GM18508 (cell line): ENCODE results near the gene CRKL.
"Not testable (repeated sequence)": the region's sequence is repeated elsewhere in the genome, so short reads cannot be mapped to it uniquely, and the experiment has no call there.

Experiments used
- ATAC-seq: cut with Tn5 transposase; IDR thresholded peaks from one replicate; pipeline ENCODE4 v1.9.1; 2021; ENCODE audit warnings: moderate number of reproducible peaks; ENCODE audit not compliant: insufficient read depth, unreplicated experiment

CRKL gene

DNA sequence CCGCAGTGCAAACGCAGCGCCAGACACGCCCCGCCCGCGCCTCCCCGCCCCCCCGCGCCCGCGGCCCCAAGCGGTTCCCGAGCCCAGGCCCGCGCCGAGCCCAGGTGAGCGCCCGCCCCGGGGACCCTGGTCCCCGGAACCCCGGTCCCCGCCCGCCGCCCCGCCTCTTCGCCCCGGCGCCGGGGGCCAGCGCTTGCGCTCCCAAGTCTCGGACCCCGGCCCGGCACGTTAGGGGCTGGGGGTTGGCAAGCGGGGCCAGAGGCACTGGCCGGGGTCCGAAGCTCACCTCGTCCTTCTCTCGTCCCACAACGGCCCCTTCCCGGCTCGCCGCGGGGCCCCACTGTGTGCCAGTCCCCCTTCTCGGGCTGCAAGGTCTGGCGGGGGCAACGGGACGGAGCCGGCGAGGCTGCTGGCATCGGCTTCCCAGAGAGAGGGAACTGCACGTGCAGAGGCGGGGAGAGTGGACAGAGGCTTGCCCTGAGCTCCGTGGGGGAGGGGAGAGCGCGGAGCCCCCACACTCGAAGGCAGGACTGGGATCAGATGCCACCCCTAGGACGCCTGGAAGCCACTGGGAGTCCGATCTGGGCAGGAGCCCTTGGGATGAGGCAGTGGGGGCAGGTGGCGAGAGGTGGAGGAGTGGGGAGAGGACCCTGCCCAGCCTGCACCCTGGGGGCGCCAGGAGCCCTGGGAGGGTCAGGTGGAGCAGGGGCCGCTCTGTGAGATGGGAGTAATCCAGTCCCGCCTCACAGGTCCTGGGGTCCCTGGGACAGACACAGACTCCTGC, 48.1 kb downstream of the CRKL start:
- ATAC-seq: no peak

DNA sequence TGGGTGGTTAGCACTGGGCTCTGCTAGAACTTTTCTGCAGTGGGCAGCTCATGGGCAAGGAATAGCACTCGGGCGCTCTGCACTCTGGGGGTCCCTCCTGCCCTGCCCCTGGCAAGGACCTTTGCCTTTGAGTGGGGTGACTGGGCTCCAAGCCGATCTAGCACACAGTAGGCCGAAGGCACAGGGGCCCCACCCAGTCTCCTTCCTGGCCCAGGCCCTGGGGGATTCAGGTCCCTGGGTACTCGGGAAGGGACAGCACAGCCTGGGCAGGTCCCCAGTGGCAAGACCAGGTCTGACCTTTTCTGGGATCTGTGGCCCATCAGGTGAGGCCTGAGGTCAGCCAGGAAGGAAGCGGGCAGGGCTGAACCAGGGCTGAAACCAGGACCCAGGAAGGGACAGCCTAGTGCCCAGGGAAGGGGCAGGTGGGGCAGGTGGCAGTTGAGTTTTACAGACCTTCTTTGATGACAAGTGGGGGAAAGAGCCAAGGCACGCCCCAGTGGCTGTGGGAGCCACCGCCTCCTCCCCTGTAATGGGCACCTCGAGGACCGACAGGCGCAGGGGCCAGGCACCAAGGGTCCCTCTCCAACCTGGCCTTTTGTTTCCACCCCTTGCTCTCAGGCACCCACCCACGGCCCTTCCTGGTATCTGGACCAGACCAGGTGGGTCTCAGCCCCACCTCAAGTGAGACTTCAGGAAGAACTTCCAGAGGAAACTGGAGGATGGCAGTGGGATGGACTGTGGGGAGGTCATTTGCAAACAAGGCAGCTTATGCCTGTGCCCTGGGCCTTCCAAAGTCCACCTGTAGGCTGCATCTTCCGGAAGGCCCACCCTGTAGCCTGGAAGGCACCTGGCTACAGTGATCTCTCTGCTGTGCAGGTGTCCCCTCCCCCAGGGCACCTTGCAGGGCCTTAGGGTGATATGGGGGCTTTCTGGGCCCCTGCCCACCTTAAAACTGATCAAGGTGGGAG, 49.0 kb downstream of the CRKL start:
- no peak for ATAC-seq

DNA sequence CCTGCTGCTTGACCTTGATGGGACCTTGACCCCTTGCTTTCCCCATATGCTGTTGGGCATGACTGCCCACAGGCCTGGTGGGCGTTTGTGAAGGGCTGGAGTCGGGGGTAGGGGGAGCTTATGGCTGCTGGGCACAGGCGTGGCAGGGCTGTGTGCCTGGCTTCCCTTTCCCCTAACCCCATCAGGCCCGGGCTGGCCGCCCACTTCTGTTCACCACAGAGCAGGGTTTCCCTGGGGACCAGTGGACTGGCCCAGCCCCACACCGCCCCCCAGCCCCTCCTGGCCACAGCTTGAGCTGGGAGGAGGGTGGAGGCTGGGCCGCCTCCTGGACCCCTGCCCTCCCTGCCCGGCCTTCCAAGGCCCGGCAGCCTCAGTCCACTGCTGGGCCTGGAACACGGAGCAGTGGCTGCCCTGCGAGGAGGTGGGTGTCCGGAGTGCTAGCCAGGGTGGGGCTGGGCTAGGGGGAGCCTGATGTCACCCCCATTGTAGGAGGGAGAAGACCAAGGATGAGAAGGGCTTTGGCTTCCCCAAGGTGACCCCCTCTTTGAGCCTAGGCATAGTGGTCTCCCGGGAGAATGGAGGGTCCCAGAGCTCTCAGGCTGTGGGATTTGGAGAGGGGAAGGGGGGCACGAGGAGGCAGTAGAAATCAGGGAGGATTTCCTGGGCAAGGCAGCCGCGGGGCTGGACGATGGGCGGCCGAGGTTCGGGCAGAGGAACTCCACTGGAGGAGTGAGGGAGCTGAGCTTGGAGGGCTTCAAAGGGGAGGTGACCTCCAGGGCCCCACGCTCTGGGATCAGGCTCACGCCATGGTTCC, 49.9 kb downstream of the CRKL start, which contains the start of gene AIFM3:
AIFM3 (plus strand) TSS at position 373 of the 814 bp plus-strand sequence. CDS start 690 bp downstream, outside the sequence.
- ATAC-seq: no peak

DNA sequence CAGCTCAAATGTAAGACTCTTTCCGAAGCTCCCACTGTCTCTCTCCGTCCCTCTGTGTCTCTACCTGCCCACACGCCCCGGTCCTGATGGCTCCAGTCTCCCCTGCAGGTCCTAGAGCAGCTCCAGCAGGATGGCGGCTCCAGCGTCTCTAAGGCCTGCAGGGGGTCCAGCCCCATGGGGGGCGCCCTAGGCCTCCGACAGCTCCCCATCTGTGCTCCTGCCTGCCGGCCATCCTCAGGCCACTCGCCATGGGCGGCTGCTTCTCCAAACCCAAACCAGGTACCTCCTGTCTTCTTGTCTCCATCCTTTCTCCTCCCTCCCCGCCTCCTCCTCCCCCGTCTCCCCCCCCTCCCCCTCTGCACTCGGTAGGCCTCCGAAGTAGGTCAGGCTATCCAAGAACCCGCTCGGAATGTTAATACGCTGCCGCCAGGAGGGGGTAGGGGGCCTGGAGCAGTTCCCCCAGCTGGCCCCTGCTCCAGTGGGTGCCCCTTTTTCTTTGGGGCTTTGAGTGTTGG, 50.5 kb downstream of the CRKL start:
- no peak for ATAC-seq

DNA sequence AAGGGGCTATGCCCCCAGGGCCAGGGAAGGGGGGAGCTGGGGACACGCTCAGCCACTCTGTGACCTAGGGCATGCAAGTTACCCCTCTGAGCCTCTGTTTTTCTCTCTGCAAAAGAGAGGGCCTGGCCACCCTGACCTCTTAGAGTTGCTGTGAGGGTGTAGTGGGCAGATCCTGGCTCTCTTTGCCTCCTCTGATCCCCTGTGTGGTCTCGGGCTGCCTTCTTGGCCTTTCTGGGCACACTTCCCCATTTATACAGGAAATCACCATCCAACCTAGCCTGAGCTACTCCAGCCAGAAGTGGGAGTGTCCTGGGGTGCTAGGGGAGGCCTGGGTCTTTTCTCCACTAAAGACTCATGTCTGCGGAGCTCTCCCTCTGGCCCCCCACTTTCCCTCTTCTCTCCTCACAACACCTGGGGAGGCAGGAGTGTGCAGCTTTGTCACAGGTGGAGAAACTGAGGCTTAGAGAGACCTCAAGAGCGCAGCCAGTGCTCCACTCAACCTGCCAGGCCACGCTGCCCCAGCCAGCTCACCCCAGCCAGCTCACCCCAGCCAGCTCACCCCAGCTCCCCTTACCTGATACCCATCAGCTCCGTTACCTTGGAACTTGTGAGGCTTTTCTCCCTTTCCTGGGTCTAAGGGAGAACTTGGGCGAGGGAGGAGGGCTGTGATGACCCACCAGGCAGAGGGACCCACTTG, 51.2 kb downstream of the CRKL start:
- no peak for ATAC-seq

DNA sequence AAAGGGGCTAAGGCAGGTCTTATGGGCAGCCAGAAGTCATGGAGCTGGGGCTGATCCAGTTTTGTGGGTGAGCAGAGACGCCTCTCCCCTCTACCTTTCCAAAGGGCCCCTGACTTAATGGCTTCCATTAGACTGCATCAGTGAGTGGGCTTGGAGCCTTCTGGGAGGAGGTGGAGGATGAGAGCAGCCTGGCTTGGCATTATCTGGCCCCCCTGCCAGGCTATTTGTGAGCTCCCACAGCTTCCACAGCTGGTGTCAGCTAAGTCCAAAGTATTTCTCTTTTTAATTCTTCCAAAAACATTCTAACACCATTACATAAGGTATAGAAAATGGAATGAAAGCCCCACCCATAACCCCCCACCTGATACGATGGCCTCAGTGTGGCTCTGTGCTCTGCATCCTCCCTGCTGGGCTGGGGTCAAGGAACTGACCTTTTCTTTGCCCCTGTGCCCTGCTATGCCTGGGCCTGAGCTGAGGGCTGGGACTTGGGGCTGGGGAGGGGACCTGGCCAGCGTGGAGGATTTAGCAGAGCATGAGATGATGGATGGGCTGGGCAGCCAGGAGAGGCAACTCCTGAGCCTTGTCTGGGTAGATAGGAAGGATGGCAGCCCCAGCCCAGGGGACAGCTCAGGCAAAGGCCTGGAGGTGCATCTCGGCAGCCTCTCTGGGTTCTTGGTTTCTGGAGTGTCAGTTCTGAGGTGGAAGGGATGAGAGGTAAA, 53.9 kb downstream of the CRKL start:
- ATAC-seq: no peak

DNA sequence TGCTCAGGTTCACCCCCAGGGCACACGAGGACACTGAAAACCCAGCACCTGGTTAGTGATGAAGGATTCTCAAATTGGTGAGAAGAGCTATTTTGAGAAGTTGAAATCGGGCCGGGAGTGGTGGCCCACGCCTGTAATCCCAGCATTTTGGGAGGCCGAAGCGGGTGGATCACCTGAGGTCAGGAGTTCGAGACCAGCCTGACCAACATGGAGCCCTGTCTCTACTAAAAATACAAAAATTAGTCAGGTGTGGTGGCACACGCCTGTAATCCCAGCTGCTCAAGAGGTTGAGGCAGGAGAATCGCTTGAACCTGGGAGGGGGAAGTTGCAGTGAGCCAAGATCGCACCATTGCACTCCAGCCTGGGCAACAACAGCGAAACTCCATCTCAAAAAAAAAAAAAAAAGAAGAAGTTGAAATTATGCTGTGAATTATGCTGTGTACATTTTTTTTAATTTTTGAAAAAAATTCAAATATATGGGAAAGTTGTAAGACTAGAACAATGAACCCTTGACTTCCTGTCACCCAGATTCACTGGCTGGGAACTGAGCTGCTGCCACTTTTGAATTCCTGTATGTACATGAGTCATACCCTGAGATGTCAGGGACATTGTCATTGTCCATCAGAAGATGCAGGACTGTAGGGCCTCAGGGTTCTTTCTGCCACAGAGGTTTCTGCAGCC, 54.9 kb downstream of the CRKL start:
- ATAC-seq: not testable (repeated sequence)

DNA sequence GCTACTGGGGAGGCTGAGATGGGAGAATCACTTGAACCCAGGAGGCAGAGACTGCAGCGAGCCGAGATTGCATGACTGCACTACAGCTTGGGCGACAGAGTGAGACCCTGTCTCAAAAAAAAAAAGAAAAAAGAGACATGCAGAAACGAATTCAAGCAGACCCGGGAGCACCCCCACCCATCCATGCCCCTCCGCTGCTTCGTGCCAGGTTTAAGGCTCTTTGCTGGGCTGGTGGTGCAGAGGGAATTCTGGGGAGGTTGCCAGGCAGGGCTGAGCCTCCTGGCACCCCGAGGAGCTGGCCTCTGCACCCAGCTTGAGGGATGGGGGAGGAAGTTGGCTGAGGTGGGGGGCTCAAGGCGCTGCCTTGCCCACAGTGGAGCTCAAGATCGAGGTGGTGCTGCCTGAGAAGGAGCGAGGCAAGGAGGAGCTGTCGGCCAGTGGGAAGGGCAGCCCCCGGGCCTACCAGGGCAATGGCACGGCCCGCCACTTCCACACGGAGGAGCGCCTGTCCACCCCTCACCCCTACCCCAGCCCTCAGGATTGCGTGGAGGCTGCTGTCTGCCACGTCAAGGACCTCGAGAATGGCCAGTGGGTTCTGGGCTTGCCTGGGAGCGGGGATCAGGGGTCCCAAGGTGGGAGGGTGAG, 55.8 kb downstream of the CRKL start:
- ATAC-seq: no peak

DNA sequence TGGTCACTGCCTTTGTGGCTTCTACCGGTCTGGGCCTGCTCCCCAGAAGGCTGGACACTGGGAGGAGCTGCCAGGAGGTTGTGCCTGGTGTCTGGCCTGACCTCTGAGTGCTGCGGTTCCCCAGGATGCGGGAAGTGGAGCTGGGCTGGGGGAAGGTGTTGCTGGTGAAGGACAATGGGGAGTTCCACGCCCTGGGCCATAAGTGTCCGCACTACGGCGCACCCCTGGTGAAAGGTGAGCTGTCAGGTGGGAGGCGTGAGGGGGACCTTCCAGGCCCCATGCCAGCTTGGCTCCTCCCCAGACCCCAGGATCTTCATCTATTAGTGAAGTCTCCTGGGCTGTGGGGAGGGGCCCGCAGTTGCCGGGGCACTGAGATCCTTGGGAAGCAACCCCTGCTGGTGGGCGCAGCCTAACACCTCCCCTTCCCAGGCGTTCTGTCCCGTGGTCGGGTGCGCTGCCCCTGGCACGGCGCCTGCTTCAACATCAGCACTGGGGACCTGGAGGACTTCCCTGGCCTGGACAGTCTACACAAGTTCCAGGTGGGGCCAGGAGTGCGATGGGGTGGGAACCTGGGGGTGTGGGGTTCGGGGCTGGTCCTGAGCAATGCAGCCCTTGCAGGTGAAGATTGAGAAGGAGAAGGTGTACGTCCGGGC, 56.6 kb downstream of the CRKL start:
- ATAC-seq: no peak

DNA sequence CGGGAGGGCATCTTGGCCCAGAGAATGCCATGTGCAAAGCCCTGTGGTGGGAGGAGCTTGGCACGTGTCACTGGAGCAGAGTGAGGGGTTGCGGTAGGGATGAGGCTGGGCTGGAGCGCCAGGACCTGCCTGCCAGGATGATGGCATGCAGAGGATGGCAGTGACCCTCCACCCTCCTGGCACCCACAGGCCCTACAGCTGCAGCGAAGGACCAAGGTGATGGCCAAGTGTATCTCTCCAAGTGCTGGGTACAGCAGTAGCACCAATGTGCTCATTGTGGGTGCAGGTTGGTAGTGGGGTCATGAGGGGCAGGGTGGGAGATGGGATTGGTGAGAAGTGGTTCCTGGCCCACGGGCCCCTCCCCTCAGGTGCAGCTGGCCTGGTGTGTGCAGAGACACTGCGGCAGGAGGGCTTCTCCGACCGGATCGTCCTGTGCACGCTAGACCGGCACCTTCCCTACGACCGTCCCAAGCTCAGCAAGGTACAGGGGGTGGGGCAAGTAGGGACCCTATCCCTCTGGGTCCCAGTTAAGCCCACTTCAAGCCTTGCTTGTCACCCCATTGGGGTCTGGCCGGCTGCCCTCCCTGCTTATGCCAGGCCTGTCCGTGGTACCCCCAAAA, 57.2 kb downstream of the CRKL start:
- ATAC-seq: no peak

DNA sequence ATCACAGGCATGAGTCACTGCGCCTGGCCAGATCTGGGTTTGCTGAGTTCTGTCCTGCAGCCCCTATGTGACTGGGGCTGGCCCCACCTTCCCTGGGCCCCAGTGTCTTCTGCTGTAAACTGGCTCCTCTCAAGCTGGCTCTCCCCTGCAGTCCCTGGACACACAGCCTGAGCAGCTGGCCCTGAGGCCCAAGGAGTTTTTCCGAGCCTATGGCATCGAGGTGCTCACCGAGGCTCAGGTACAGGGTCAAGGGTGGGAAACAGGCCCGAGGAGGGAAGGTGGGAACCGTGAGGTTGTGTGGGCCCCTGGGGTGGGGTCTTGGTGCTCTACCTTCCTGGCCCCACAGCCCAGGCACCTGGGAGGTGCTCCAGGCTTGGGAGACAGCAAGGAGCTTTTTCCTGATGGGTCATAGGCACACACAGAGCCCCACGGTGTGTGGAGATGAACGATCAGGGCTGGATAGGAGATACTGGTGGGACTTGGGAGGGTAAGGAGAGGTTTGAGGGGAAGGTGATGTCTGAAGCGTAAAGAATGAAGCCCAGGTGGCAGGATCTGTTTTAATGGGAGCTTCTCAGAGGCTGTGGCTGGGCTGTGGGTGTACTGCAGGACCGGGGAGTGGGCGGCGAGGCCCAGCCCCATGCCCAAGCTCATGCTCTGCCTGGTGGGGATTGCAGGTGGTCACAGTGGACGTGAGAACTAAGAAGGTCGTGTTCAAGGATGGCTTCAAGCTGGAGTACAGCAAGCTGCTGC, 58.5 kb downstream of the CRKL start:
- ATAC-seq: no peak

DNA sequence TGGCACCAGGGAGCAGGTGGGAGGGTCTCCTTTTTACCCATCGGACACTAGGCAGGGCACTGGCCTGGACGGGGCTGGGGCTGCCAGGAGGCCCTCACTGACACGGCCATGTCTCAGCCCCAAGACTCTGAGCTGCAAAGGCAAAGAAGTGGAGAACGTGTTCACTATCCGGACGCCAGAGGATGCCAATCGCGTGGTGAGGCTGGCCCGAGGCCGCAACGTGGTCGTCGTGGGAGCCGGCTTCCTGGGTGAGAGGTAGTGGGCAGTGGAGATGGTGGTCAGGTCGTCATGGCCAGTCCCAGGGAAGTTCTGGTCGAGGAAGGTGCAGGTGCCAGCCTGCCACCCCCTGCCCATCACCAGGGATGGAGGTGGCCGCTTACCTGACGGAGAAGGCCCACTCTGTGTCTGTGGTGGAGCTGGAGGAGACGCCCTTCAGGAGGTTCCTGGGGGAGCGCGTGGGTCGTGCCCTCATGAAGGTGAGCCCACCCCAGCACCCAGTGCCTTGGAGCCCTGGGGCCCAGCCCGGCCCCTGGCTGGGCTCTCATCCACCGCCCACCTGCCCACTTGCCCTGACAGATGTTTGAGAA, 59.2 kb downstream of the CRKL start:
- no peak for ATAC-seq

DNA sequence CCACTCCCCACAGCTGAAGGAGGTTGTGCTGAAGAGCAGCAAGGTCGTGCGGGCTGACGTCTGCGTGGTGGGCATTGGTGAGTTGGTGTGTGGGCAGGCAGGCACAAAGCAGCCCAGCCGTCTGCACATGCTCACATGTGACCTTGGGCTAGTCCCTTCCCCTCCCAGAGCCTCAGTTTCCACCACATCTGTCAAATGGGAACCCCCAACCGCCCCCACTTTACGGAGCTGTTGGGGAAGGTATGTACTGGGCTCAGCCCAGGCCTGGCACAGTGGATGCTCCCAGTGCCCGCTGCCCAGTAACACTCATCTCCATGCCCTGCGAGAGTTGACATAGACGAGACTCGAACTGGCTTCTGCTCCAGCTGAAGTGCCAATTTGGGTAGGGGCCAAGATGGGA, 59.8 kb downstream of the CRKL start:
- no peak for ATAC-seq

DNA sequence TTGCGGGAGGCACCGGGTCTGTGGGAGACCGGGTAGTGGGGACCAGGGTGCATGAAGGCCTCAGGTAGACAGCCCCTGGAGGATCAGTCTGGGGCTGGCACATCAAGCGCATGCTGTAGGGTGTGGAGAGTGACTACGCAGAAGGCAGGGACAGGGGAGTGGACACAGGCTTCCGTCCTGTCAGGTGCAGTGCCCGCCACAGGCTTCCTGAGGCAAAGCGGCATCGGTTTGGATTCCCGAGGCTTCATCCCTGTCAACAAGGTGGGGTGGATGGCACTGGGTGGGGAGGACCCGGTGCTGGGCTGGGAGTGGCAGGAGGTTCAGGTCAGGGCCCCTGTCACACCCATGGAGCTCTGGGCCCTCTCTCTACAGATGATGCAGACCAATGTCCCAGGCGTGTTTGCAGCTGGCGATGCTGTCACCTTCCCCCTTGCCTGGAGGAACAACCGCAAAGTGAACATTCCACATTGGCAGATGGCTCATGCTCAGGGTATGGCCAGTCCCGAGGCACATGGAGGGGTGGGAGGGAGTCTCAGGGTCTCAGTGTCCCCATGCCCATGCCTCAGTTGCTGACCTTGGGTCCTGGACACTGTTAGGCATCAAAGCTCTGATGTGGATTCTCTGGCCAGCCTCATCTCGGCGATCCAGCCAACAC, 60.4 kb downstream of the CRKL start:
- no peak for ATAC-seq

DNA sequence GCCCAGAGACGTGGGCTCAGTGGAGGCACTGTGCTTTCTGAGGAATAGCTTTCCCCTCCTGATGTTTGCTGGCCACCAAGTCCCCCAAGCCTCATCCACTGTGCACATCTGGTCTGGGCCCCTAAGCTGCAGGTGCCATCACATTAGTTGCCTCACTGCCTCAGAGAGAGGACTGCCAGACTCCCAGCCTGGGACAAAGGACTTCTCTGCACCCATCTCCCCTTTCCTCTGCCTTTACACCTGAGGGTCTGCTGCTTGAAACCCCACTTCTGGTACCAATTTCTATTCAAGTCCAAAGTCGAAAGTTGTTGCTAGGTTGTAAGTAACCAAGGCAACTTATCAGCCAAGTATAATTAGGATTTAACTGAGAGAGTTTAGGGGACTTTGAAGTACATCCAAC, 61.2 kb downstream of the CRKL start:
- ATAC-seq: no peak
